ENCODE results near the gene MAN1C1. TPM values are rescaled to one million over a fixed set of nuclear protein-coding genes. Genes with fewer than 3 reads are reported as not detected.

Gene MAN1C1
- total RNA-seq, 1 donor from 2014 or later: 6.3 TPM

DNA sequence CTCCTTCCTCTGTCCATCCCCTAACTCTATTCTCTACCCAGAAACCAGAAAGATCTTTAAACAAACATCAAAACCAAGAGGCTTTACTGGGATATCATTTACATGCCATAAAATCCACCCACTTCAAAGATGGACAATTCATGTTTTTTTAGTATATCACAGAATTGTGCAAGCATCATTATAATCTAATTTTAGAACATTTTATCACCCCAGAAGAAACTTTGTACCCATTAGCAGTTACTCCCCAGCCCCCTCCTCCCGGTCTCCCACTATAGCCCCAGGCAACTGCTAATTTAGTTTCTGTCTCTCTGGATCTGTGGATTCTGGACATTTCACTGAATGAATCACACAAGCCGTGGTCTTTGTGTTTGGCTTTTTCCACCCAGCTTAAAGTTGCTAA lies 178.6 kb downstream of the MAN1C1 start:
- Histone ChIP-seq H3K4me1 (ENCODE audit: control insufficient read depth in 3 of 3, insufficient read depth in 3 of 3, low read length in 3 of 3) (peaks cover 33 to 53% (median 50%) of the 10 kb centered on the region in 3 donors), H3K4me3 (ENCODE audit: low read length in 3 of 3) (peak overlapping the region in 1 of 3 donors; percentile 29), H3K9me3 (ENCODE audit: control insufficient read depth in 3 of 3, low read length in 3 of 3) (no peaks in the 10 kb centered on the region), H3K27ac (ENCODE audit: low read depth, low read length) (no peak overlapping the region), H3K9ac (ENCODE audit: low read depth in 1 of 3, low read length in 3 of 3) (no peak overlapping the region), H3K27me3 (ENCODE audit: control insufficient read depth in 3 of 3, insufficient read depth in 3 of 3, low read length in 3 of 3) (no peaks in the 10 kb centered on the region), H3K36me3 (ENCODE audit: control insufficient read depth in 3 of 3, insufficient read depth in 3 of 3, low read length in 3 of 3) (peaks cover 0 to 3% (median 0%) of the 10 kb centered on the region in 3 donors)

GRCh38 chr1:25795946-25796810 lies 179.6 kb downstream of the MAN1C1 start:
- no peaks in the 10 kb centered on the region for H3K27me3 ChIP-seq (ENCODE audit: control insufficient read depth in 3 of 3, insufficient read depth in 3 of 3, low read length in 3 of 3)
- peak overlapping the region; percentile 78 for H3K27ac ChIP-seq (ENCODE audit: low read depth, low read length)
- H3K9ac ChIP-seq (ENCODE audit: low read depth in 1 of 3, low read length in 3 of 3): peak overlapping the region; percentile 35 to 85 (median 66)
- peaks cover 0 to 3% (median 0%) of the 10 kb centered on the region in 3 donors for H3K36me3 ChIP-seq (ENCODE audit: control insufficient read depth in 3 of 3, insufficient read depth in 3 of 3, low read length in 3 of 3)
- H3K4me3 ChIP-seq (ENCODE audit: low read length in 3 of 3): peak overlapping the region; percentile 52 to 62 (median 58)
- peaks cover 40 to 61% (median 57%) of the 10 kb centered on the region in 3 donors for H3K4me1 ChIP-seq (ENCODE audit: control insufficient read depth in 3 of 3, insufficient read depth in 3 of 3, low read length in 3 of 3)
- no peaks in the 10 kb centered on the region for H3K9me3 ChIP-seq (ENCODE audit: control insufficient read depth in 3 of 3, low read length in 3 of 3)

GRCh38 chr1:25796811-25797458 lies 180.3 kb downstream of the MAN1C1 start:
- Histone ChIP-seq H3K36me3 (ENCODE audit: control insufficient read depth in 3 of 3, insufficient read depth in 3 of 3, low read length in 3 of 3) (peaks cover 0 to 1% (median 0%) of the 10 kb centered on the region in 3 donors), H3K4me3 (ENCODE audit: low read length in 3 of 3) (peak overlapping the region; percentile 52 to 62 (median 58)), H3K27me3 (ENCODE audit: control insufficient read depth in 3 of 3, insufficient read depth in 3 of 3, low read length in 3 of 3) (no peaks in the 10 kb centered on the region), H3K27ac (ENCODE audit: low read depth, low read length) (peak overlapping the region; percentile 78), H3K9ac (ENCODE audit: low read depth in 1 of 3, low read length in 3 of 3) (peak overlapping the region; percentile 35 to 85 (median 66)), H3K9me3 (ENCODE audit: control insufficient read depth in 3 of 3, low read length in 3 of 3) (no peaks in the 10 kb centered on the region), H3K4me1 (ENCODE audit: control insufficient read depth in 3 of 3, insufficient read depth in 3 of 3, low read length in 3 of 3) (peaks cover 44 to 62% (median 62%) of the 10 kb centered on the region in 3 donors)

DNA sequence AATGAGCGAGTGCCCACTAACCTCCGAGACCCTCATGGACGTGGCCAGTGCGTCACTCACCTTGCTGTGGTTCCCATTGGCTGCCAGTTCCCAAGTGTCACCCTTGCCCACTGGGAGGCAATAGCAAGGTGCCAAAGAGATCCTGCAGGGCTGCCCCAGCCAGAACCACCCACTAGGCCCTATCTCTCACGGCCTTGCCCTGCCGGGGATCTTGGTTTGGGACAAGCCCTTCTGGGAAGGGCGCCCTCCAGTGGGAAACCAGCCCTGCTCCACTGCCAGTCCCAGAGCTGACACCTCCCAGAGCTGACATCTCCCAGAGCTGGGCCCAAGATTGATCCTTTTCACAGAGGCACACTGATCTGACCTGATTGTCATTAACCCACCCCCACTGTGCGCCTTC lies 181.3 kb downstream of the MAN1C1 start:
- no peak overlapping the region for H3K9ac ChIP-seq (ENCODE audit: low read depth in 1 of 3, low read length in 3 of 3)
- H3K9me3 ChIP-seq (ENCODE audit: control insufficient read depth in 3 of 3, low read length in 3 of 3): no peaks in the 10 kb centered on the region
- no peak overlapping the region for H3K27ac ChIP-seq (ENCODE audit: low read depth, low read length)
- peaks cover 49 to 69% (median 66%) of the 10 kb centered on the region in 3 donors for H3K4me1 ChIP-seq (ENCODE audit: control insufficient read depth in 3 of 3, insufficient read depth in 3 of 3, low read length in 3 of 3)
- H3K27me3 ChIP-seq (ENCODE audit: control insufficient read depth in 3 of 3, insufficient read depth in 3 of 3, low read length in 3 of 3): no peaks in the 10 kb centered on the region
- H3K4me3 ChIP-seq (ENCODE audit: low read length in 3 of 3): no peak overlapping the region
- peaks cover 0 to 3% (median 2%) of the 10 kb centered on the region in 3 donors for H3K36me3 ChIP-seq (ENCODE audit: control insufficient read depth in 3 of 3, insufficient read depth in 3 of 3, low read length in 3 of 3)

DNA sequence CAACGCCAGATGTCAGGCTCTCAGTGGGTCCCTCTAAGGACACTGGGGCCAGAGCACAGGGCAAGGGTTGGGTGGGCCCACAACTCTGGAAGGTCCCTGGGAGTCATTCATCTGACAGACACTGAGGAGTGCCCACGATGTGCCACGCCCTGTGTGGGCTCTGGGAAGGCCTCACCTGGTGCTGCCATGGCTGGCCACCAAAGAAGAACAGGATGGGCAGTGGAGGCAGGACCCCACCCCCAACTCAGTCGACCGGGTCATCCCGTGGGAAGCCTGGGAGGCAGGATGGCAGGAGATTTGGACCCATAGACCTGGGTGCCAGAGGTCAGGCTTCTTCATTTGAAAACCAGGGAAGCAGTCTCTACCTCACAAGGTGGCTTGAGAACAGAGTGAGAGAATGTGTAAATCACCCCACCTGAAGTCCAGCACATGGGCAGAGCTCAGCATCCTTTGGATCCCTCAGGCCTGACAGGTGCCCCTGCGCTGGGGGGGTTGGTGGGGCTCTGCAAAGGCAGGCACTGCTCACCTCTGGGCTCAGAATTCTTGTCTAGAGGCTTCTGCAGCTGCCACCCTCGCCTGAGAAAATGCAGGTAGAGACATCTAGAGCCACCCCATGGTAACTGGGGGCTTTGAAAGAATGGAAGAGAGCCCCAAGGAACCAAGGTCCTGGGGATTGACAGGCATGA lies 182.2 kb downstream of the MAN1C1 start:
- Histone ChIP-seq H3K36me3 (ENCODE audit: control insufficient read depth in 3 of 3, insufficient read depth in 3 of 3, low read length in 3 of 3) (peaks cover 0 to 4% (median 3%) of the 10 kb centered on the region in 3 donors), H3K27me3 (ENCODE audit: control insufficient read depth in 3 of 3, insufficient read depth in 3 of 3, low read length in 3 of 3) (no peaks in the 10 kb centered on the region), H3K9ac (ENCODE audit: low read depth in 1 of 3, low read length in 3 of 3) (peak overlapping the region in 2 of 3 donors; percentile 80 to 86), H3K9me3 (ENCODE audit: control insufficient read depth in 3 of 3, low read length in 3 of 3) (no peaks in the 10 kb centered on the region), H3K4me1 (ENCODE audit: control insufficient read depth in 3 of 3, insufficient read depth in 3 of 3, low read length in 3 of 3) (peaks cover 48 to 68% (median 67%) of the 10 kb centered on the region in 3 donors), H3K4me3 (ENCODE audit: low read length in 3 of 3) (no peak overlapping the region), H3K27ac (ENCODE audit: low read depth, low read length) (peak overlapping the region; percentile 81)

- Histone ChIP-seq H3K4me3 (ENCODE audit: low read length in 3 of 3) (peak overlapping the region; percentile 59 to 76 (median 73)), H3K4me1 (ENCODE audit: control insufficient read depth in 3 of 3, insufficient read depth in 3 of 3, low read length in 3 of 3) (peaks cover 45 to 67% (median 65%) of the 10 kb centered on the region in 3 donors), H3K27me3 (ENCODE audit: control insufficient read depth in 3 of 3, insufficient read depth in 3 of 3, low read length in 3 of 3) (no peaks in the 10 kb centered on the region), H3K9ac (ENCODE audit: low read depth in 1 of 3, low read length in 3 of 3) (peak overlapping the region; percentile 65 to 86 (median 80)), H3K27ac (ENCODE audit: low read depth, low read length) (peak overlapping the region; percentile 81), H3K9me3 (ENCODE audit: control insufficient read depth in 3 of 3, low read length in 3 of 3) (no peaks in the 10 kb centered on the region), H3K36me3 (ENCODE audit: control insufficient read depth in 3 of 3, insufficient read depth in 3 of 3, low read length in 3 of 3) (peaks cover 0 to 6% (median 3%) of the 10 kb centered on the region in 3 donors)
Observed at GRCh38 chr1:25799352-25799934, 182.9 kb downstream of the MAN1C1 start.

GRCh38 chr1:25799935-25800702 lies 183.5 kb downstream of the MAN1C1 start, which contains the start of gene SELENON:
TSS of gene SELENON (plus strand) at chr1:25800193. CDS start at chr1:25800231, 38 bp downstream.
- Histone ChIP-seq H3K27ac (ENCODE audit: low read depth, low read length) (peak within 1 kb of the TSS; percentile 81), H3K4me3 (ENCODE audit: low read length in 3 of 3) (peak within 1 kb of the TSS; percentile 79 to 85 (median 81)), H3K9me3 (ENCODE audit: control insufficient read depth in 3 of 3, low read length in 3 of 3) (no peaks in the 10 kb centered on the region), H3K4me1 (ENCODE audit: control insufficient read depth in 3 of 3, insufficient read depth in 3 of 3, low read length in 3 of 3) (peaks cover 50 to 67% (median 67%) of the 10 kb centered on the region in 3 donors), H3K9ac (ENCODE audit: low read depth in 1 of 3, low read length in 3 of 3) (peak within 1 kb of the TSS; percentile 80 to 86 (median 82)), H3K27me3 (ENCODE audit: control insufficient read depth in 3 of 3, insufficient read depth in 3 of 3, low read length in 3 of 3) (no peaks in the 10 kb centered on the region), H3K36me3 (ENCODE audit: control insufficient read depth in 3 of 3, insufficient read depth in 3 of 3, low read length in 3 of 3) (peaks cover 2 to 7% (median 4%) of the 10 kb centered on the region in 3 donors)

DNA sequence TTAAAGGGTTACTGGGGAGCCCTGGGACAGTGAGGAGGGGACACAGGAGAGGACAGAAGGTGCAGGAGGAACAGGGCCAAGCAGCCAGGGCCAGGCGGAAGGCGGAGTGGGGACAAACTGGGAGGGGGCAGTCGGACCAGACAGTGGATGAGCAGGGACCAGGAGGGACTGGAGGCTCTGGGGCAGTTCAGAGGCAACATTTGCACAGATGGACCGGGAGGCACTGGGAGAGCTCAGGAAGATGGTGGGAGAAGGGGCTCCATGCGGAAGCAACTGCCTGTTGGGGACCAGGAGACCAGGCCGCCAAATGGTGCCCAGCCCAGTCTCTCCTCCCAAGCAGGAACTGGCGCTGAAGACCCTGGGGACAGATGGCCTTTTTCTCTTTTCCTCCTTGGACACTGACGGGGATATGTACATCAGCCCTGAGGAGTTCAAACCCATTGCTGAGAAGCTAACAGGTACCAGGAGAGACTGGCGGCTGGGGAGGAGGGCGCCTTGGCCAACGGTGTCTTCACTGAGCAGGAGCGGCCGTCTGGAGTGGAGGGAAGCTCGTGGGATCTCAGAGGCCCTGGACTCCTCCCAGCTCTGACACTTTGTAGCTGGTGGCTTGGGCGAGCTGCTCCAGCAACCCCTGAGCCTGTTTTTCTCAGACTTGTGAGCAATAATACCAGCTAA lies 184.2 kb downstream of the MAN1C1 start:
- Histone ChIP-seq H3K4me3 (ENCODE audit: low read length in 3 of 3) (peak overlapping the region; percentile 79 to 85 (median 81)), H3K27me3 (ENCODE audit: control insufficient read depth in 3 of 3, insufficient read depth in 3 of 3, low read length in 3 of 3) (no peaks in the 10 kb centered on the region), H3K9me3 (ENCODE audit: control insufficient read depth in 3 of 3, low read length in 3 of 3) (no peaks in the 10 kb centered on the region), H3K36me3 (ENCODE audit: control insufficient read depth in 3 of 3, insufficient read depth in 3 of 3, low read length in 3 of 3) (peaks cover 4 to 8% (median 6%) of the 10 kb centered on the region in 3 donors), H3K9ac (ENCODE audit: low read depth in 1 of 3, low read length in 3 of 3) (peak overlapping the region; percentile 80 to 85 (median 82)), H3K27ac (ENCODE audit: low read depth, low read length) (peak overlapping the region; percentile 72), H3K4me1 (ENCODE audit: control insufficient read depth in 3 of 3, insufficient read depth in 3 of 3, low read length in 3 of 3) (peaks cover 54 to 74% (median 70%) of the 10 kb centered on the region in 3 donors)
